GM13976 (cell line): Measurements from ENCODE around the gene ZNF555.

Source experiments
- DNase-seq: peaks from one replicate; pipeline ENCODE4 v3.0.0; 2012; ENCODE audit warnings: low spot score
- CTCF ChIP-seq: IDR thresholded peaks from 2 replicates; pipeline ENCODE4 v1.5.1; 2012; ENCODE audit warnings: borderline replicate concordance, mild to moderate bottlenecking; ENCODE audit not compliant: insufficient read depth; ENCODE audit errors: extremely low read depth, missing control alignments, control extremely low read depth
- in situ Hi-C: fragments of 300-500 bp; cut with MboI; formaldehyde crosslinking; loops from one replicate; pipeline ENCODE4 v1.12.0; 2022; ENCODE audit warnings: low sequenced_read_pairs, mixed read lengths, inconsistent platforms; ENCODE audit not compliant: unreplicated experiment

ZNF555 gene

GRCh38 chr19:2856457-2857050 is 15.3 kb downstream of the ZNF555 start:
- DNase-seq, result no peak
- in situ Hi-C loops, result no loop called here
- no peak for TF ChIP-seq CTCF

GRCh38 chr19:2858864-2859263 is 17.6 kb downstream of the ZNF555 start:
- DNase-seq, result no peak
- in situ Hi-C loops, result no loop called here
- TF ChIP-seq CTCF, result no peak

- TF ChIP-seq CTCF, result no peak
- in situ Hi-C loops, result no loop called here
- DNase-seq, result no peak
Observed at GRCh38 chr19:2863816-2864215, 22.5 kb downstream of the ZNF555 start.

GRCh38 chr19:2865334-2866100 is 24.2 kb downstream of the ZNF555 start:
- no peak for DNase-seq
- in situ Hi-C loops, result no loop called here

GRCh38 chr19:2866495-2867024 is 25.3 kb downstream of the ZNF555 start:
- DNase-seq, result no peak
- no peak for TF ChIP-seq CTCF
- in situ Hi-C loops, result no loop called here

More at GRCh38 chr19:2865334-2866100, 24.2 kb downstream of the ZNF555 start:
- no peak for TF ChIP-seq CTCF

- DNase-seq, result peak; percentile 36
- TF ChIP-seq CTCF, result no peak
- in situ Hi-C loops, result no loop called here
Observed at GRCh38 chr19:2867025-2867991, 26.0 kb downstream of the ZNF555 start, which contains the start of gene ZNF556. Gene ZNF556, plus strand, starts transcription at chr19:2867335. Its CDS starts 87 bp downstream, at chr19:2867422.
